ENCODE results near the gene CALML4. TPM values are rescaled to one million over a fixed set of nuclear protein-coding genes. Genes with fewer than 3 reads are reported as not detected.

Gene CALML4
- total RNA-seq, 4 donors from 2014 or later: 5.5 to 9.2 (median 7.3) TPM

GRCh38 chr15:68191555-68191954, 13.6 kb downstream of the CALML4 start:
- TF ChIP-seq, protein P1, sequence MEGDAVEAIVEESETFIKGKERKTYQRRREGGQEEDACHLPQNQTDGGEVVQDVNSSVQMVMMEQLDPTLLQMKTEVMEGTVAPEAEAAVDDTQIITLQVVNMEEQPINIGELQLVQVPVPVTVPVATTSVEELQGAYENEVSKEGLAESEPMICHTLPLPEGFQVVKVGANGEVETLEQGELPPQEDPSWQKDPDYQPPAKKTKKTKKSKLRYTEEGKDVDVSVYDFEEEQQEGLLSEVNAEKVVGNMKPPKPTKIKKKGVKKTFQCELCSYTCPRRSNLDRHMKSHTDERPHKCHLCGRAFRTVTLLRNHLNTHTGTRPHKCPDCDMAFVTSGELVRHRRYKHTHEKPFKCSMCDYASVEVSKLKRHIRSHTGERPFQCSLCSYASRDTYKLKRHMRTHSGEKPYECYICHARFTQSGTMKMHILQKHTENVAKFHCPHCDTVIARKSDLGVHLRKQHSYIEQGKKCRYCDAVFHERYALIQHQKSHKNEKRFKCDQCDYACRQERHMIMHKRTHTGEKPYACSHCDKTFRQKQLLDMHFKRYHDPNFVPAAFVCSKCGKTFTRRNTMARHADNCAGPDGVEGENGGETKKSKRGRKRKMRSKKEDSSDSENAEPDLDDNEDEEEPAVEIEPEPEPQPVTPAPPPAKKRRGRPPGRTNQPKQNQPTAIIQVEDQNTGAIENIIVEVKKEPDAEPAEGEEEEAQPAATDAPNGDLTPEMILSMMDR (IDR thresholded peaks at IDR 0.05; ENCODE audit: low read depth): no peak

- TF ChIP-seq, protein P1 (IDR thresholded peaks at IDR 0.05; ENCODE audit: low read depth): no peak
Measured at GRCh38 chr15:68190048-68190447, 15.1 kb downstream of the CALML4 start.

GRCh38 chr15:68188647-68189046, 16.5 kb downstream of the CALML4 start:
- TF ChIP-seq, protein P1 (IDR thresholded peaks at IDR 0.05; ENCODE audit: low read depth): no peak

GRCh38 chr15:68187559-68187958, 17.6 kb downstream of the CALML4 start:
- TF ChIP-seq, protein P1 (IDR thresholded peaks at IDR 0.05; ENCODE audit: low read depth): no peak

GRCh38 chr15:68186671-68187397, 18.3 kb downstream of the CALML4 start:
- TF ChIP-seq, protein P1 (IDR thresholded peaks at IDR 0.05; ENCODE audit: low read depth): no peak

GRCh38 chr15:68184616-68185480, 20.3 kb downstream of the CALML4 start:
- TF ChIP-seq, protein P1 (IDR thresholded peaks at IDR 0.05; ENCODE audit: low read depth): no peak
